Ascending aorta (tissue), 2 donors: ENCODE data around the gene CORO2A. TPM values are rescaled to one million over a fixed set of nuclear protein-coding genes. Genes with fewer than 3 reads are reported as not detected.
"Not testable (repeated sequence)": the region's sequence is repeated elsewhere in the genome, so short reads cannot be mapped to it uniquely, and the experiment has no call there.

Experiments used
- DNase-seq, 2 donors: peaks; one replicate each; pipeline ENCODE4 v3.0.0-alpha.2; 2019; ENCODE audit warnings: low spot score in 2 of 2
- H3K27ac ChIP-seq, 2 donors: fragments of 200-600 bp; sonication (generic); one replicate each; pipeline ENCODE4 v1.5.1; 2016 to 2017; ENCODE audit warnings: mild to moderate bottlenecking in 1 of 2
- H3K27me3 ChIP-seq: fragments of 200-600 bp; sonication (generic); one replicate; pipeline ENCODE4 v1.5.1; 2017
- H3K36me3 ChIP-seq, 2 donors: fragments of 200-600 bp; sonication (generic); one replicate each; pipeline ENCODE4 v1.5.1; 2016
- H3K4me1 ChIP-seq, 2 donors: fragments of 200-600 bp; sonication (generic); one replicate each; pipeline ENCODE4 v1.5.1; 2016 to 2017; ENCODE audit warnings: mild to moderate bottlenecking in 1 of 2
- H3K4me3 ChIP-seq, 2 donors: fragments of 200-600 bp; sonication (generic); one replicate each; pipeline ENCODE4 v1.5.1; 2016 to 2017; ENCODE audit warnings: mild to moderate bottlenecking in 1 of 2
- H3K9me3 ChIP-seq, 2 donors: fragments of 200-600 bp; sonication (generic); one replicate each; pipeline ENCODE4 v1.5.1; 2016
- intact Hi-C: fragments of 100-400 bp; cut with DNase I; formaldehyde crosslinking; loops from one replicate; pipeline ENCODE4 v1.15.1; 2023
- total RNA-seq: library from RNA; depleted of rRNA; stranded (reverse); fragments of >200 nt; gene quantifications from one replicate; pipeline ENCODE4 v1.1.0, GENCODE V29; 2016
- TF ChIP-seq, protein P1 (sequence below), 3 experiments: fragments of 200-600 bp in 2 of 3; fragments of 450-650 bp in 1 of 3; sonication (generic) in 2 of 3; IDR thresholded peaks; one replicate each; pipeline ENCODE4 v1.5.1; 2016 to 2019; ENCODE audit warnings: antibody characterized with exemption in 3 of 3, mild to moderate bottlenecking in 1 of 3, moderate library complexity in 1 of 3

The CORO2A gene
- total RNA-seq, 1 donor from 2014 or later, result 9.0 TPM

DNA sequence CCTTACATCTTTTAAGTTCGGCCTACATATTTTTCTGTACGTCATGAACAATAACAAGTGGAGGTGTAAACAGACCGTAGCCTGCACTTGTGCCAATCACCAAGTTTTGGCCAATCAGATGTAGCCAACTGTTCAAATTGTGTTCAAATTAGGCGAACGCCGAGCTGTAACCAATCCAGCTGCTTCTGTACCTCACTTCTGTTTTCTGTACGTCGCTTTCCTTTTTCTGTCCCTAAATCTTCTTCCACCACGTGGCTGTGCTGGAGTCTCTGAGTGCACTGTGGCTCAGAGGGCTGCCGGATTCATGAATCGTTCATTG, 99.9 kb downstream of the CORO2A start:
- H3K4me3 ChIP-seq, result peak overlapping the region in 1 of 2 donors; percentile 25
- H3K27me3 ChIP-seq, result no peaks in the 10 kb centered on the region
- no peak overlapping the region for H3K27ac ChIP-seq
- H3K36me3 ChIP-seq, result no peaks in the 10 kb centered on the region
- TF ChIP-seq, protein P1, sequence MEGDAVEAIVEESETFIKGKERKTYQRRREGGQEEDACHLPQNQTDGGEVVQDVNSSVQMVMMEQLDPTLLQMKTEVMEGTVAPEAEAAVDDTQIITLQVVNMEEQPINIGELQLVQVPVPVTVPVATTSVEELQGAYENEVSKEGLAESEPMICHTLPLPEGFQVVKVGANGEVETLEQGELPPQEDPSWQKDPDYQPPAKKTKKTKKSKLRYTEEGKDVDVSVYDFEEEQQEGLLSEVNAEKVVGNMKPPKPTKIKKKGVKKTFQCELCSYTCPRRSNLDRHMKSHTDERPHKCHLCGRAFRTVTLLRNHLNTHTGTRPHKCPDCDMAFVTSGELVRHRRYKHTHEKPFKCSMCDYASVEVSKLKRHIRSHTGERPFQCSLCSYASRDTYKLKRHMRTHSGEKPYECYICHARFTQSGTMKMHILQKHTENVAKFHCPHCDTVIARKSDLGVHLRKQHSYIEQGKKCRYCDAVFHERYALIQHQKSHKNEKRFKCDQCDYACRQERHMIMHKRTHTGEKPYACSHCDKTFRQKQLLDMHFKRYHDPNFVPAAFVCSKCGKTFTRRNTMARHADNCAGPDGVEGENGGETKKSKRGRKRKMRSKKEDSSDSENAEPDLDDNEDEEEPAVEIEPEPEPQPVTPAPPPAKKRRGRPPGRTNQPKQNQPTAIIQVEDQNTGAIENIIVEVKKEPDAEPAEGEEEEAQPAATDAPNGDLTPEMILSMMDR (IDR thresholded peaks at IDR 0.05), result no peak
- no peak for DNase-seq
- peaks cover 0 to 3% of the 10 kb centered on the region in 2 donors for H3K4me1 ChIP-seq
- no peaks in the 10 kb centered on the region for H3K9me3 ChIP-seq
- intact Hi-C loops, result no loop called here

DNA sequence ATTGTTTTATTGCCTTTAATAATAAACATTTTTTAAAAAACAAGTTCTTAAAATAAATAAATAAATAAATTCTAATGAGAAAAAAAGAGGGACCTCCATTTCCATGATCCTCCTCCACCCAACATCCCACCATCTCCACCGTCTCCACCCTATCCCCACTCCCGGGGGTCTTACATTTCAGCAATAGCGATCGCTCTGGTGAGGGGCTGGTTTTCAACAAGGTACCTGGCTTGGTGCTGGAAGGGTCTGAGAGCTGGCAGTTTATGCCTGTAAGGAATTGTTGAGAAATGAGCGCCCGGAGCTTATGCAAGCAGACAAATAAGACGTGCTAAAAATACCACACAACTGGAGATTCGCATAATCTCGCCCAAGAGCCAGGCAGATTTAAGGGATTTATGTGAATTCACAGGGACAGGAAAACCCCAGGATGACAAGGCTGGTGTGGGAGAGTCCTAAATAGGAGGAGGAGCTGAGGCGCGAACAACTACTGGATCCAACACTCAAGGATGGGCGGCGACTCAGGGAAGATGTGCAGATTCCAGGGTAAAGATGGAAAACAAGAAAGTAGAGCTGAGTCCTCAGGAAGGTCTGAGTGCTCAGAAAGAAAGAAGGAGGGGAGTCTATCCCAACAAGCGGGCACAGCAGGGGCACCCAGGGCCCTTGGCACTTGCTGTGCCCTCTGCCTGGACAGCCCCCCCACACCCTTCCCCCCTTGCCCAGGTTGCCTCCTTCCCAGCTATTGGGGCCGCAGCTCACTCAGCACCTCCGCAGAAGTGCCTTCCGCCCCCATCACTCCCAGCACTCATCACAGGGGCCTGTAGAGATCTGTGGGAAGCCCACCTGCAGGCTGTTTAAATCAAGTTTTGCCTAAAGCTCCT, 100.5 kb downstream of the CORO2A start:
- Histone ChIP-seq H3K27ac (no peak overlapping the region), H3K9me3 (no peaks in the 10 kb centered on the region), H3K27me3 (no peaks in the 10 kb centered on the region), H3K4me1 (peaks cover 0 to 7% of the 10 kb centered on the region in 2 donors), H3K36me3 (no peaks in the 10 kb centered on the region), H3K4me3 (peak overlapping the region in 1 of 2 donors; percentile 25)
- intact Hi-C loops, result no loop called here
- TF ChIP-seq, protein P1 (IDR thresholded peaks at IDR 0.05), result no peak
- no peak for DNase-seq

DNA sequence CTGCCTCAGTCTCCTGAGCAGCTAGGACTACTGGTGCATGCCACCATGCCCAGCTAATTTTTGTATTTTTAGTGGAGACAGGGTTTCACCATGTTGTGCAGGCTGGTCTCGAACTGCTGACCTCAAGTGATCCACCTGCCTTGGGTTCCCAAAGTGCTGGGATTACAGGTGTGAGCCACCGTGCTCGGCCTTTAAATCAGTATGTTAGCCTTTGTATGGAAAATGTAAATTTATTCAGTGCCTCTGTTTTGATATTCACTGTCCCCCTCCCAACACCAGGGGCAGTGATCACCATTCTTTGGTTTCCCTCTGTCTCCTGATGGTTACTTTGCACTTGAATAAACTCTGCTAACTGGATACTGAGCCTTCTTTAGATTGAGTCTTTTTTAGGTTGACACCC, 101.8 kb downstream of the CORO2A start:
- H3K9me3 ChIP-seq, H3K27me3 ChIP-seq, intact Hi-C loops, H3K27ac ChIP-seq, H3K4me3 ChIP-seq, H3K4me1 ChIP-seq, DNase-seq, H3K36me3 ChIP-seq: not testable (repeated sequence)

DNA sequence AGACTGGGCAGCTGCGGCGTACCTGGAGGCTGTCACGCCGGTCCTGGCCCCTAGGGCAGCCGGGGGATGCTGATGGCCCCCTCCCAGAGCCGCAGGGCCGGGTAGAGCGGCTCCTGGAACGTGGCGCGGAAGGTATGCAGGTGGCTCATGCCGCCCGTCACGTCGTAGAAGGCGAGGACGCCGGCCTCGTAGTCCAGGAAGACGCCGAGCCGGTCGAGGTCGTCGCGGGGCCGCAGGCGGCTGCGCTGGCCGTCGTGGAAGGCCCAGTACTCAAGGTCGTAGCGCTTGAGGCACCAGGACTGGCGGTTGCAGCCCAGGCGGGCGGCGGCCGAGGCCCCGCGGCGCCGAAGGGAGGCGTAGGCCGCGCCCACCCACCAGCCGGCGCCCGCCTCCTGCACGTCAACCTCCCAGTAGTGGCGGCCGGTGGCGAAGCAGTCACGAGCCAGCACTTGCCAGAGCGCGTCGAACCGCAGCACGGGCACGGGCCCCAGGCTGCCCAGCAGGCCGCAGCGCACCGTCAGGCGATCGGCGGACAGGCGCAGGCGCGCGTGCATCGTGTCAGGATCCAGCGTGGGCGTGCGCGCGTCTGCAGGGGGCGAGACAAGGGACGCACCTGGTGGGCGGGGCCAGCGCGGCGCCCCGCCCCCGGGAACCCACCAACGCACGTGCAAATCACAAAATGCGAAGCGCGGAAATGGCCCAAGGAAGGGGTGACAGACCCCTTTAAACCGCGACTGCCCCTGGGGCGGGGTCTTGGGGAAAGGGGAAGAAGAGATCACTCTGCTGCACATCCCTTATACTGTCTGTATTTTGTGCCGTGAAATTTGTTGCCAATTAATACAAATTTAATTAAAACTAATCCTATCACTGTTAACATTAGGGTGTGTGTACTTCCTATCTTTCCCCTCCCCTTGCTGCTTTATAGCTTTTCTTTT, 104.8 kb downstream of the CORO2A start:
- Histone ChIP-seq H3K27me3 (no peaks in the 10 kb centered on the region), H3K27ac (peak overlapping the region in 1 of 2 donors; percentile 38), H3K9me3 (no peaks in the 10 kb centered on the region), H3K36me3 (peaks cover 0 to 9% of the 10 kb centered on the region in 2 donors), H3K4me3 (peak overlapping the region; percentile 38 to 60), H3K4me1 (peaks cover 0 to 7% of the 10 kb centered on the region in 2 donors)
- intact Hi-C loops, result no loop called here
- TF ChIP-seq, protein P1 (IDR thresholded peaks at IDR 0.05), result no peak
- no peak for DNase-seq

DNA sequence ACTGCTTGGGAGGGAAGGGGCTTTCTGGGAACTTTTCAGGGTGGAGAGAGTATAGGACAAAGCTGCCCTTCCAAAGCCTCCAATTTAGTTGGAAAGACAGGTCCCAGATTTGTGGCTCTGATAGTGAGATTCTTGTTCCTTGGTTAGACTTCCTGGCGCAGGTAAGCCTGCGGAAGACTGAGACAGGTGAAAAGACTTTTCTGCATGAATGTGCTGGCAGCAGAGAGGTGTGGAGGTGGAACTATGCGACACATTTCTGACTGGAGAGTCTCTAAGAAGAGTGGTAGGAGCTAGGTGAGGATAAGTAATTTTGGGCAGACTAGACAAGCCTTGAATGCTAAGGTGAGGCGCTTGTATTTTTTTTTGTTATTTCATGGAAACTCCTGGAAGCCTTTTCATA, 106.0 kb downstream of the CORO2A start:
- TF ChIP-seq, protein P1 (IDR thresholded peaks at IDR 0.05), result no peak
- Histone ChIP-seq H3K27me3 (no peaks in the 10 kb centered on the region), H3K4me1 (peaks cover 0 to 7% of the 10 kb centered on the region in 2 donors), H3K4me3 (no peak overlapping the region), H3K36me3 (peaks cover 4 to 17% of the 10 kb centered on the region in 2 donors), H3K9me3 (no peaks in the 10 kb centered on the region), H3K27ac (no peak overlapping the region)
- DNase-seq, result peak in 1 of 2 donors; percentile 21
- intact Hi-C loops, result no loop called here

DNA sequence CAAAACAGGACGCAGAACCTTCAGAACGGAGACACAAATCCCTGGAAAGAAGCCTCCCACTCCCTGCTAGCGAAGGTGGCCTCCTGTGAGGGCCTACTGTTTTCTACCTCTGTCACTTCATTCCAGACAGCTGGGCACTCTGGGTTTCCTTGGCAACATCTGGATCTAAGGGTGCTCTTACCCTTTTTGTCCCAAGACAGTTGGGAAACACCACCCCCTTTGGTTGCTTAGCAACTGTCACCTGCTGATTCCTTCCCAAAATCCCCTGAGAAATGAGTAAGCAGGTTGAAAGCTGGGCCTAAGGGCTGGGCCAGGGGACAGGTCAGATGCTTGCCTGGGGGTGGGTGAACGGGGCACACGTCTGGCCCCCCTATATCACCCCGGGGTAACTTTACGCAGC, 106.5 kb downstream of the CORO2A start:
- Histone ChIP-seq H3K27me3 (no peaks in the 10 kb centered on the region), H3K4me3 (no peak overlapping the region), H3K9me3 (no peaks in the 10 kb centered on the region), H3K36me3 (peaks cover 9 to 23% of the 10 kb centered on the region in 2 donors), H3K27ac (no peak overlapping the region), H3K4me1 (peaks cover 0 to 7% of the 10 kb centered on the region in 2 donors)
- intact Hi-C loops, result no loop called here
- peak in 1 of 2 donors; percentile 56 for DNase-seq
- TF ChIP-seq, protein P1 (IDR thresholded peaks at IDR 0.05), result no peak
